Measurements from ENCODE around the gene KDM5A.
"Not testable (repeated sequence)": the region's sequence is repeated elsewhere in the genome, so short reads cannot be mapped to it uniquely, and the experiment has no call there.

GRCh38 chr12:435737-436136 is 46.6 kb upstream of the KDM5A start:
- not testable (repeated sequence) for TF ChIP-seq CTCF, POLR2A (IDR thresholded peaks at IDR 0.05)

All from adrenal gland (tissue), 5 donors.